ENCODE data around the gene WASHC2A.
"Not testable (repeated sequence)": the region's sequence is repeated elsewhere in the genome, so short reads cannot be mapped to it uniquely, and the experiment has no call there.

DNA sequence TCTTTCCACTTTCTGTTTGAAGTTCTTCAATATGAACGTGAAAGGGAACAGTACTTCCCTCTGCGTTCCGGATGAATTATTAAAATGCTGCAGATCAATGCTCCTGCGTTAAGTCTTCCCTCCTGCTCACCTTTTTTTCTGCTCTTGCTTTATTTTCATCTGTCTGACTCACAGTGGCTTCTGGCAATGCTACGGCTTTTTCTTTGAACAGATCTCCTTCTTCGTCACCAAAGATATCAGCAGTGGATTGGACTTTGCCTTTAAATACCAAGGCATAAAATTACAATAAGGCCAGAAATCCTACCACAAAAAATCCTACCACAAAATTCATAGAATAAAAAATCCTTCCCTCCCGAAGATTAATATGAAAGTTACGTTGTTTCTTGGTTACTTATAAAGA, 11.1 kb upstream of the WASHC2A start:
- not testable (repeated sequence) for TF ChIP-seq POLR2AphosphoS5, POLR2A (IDR thresholded peaks at IDR 0.05)
- TF ChIP-seq, protein P1, sequence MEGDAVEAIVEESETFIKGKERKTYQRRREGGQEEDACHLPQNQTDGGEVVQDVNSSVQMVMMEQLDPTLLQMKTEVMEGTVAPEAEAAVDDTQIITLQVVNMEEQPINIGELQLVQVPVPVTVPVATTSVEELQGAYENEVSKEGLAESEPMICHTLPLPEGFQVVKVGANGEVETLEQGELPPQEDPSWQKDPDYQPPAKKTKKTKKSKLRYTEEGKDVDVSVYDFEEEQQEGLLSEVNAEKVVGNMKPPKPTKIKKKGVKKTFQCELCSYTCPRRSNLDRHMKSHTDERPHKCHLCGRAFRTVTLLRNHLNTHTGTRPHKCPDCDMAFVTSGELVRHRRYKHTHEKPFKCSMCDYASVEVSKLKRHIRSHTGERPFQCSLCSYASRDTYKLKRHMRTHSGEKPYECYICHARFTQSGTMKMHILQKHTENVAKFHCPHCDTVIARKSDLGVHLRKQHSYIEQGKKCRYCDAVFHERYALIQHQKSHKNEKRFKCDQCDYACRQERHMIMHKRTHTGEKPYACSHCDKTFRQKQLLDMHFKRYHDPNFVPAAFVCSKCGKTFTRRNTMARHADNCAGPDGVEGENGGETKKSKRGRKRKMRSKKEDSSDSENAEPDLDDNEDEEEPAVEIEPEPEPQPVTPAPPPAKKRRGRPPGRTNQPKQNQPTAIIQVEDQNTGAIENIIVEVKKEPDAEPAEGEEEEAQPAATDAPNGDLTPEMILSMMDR (IDR thresholded peaks at IDR 0.05), result not testable (repeated sequence)

Measured in breast epithelium (tissue), 3 donors.